K562 (cell line): ENCODE measurements around the gene BDP1. TPM values are rescaled to one million over a fixed set of nuclear protein-coding genes. Genes with fewer than 3 reads are reported as not detected.

Experiments used
- ATAC-seq: fragments of 200-7000 bp; cut with Tn5 transposase; 3 replicates; pipeline ENCODE4 v1.9.1; 2020; ENCODE audit warnings: moderate library complexity
- BruUV-seq: library from RNA; stranded (reverse); fragments of 400-500 nt; replicated peaks from 2 replicates; lab custom pipeline; 2021; lab: Mats Ljungman, UMichigan
- CTCF ChIA-PET: fragments of 300-600 bp; formaldehyde crosslinking; extraction: SDS; loops from one replicate; lab custom pipeline; 2021; ENCODE audit warnings: low intra/inter-chr PET ratio; lab: Yijun Ruan, JAX
- POLR2A ChIA-PET: fragments of 300-600, 350-650 bp; sonication (Branson Sonifier 250); formaldehyde crosslinking; extraction: SDS; loops from one replicate; lab custom pipeline; 2021; ENCODE audit warnings: antibody characterized with exemption, inconsistent platforms; lab: Yijun Ruan, JAX
- DNase-seq, 4 experiments: peaks; one replicate each; pipeline versions ENCODE4 v3.0.0 to v3.0.0-alpha.2; 2011 to 2018; ENCODE audit warnings: low spot score in 3 of 4, mixed read lengths in 3 of 4; ENCODE audit errors: extremely low read depth in 1 of 4
- FAIRE-seq: peaks from 2 replicates; lab custom pipeline; 2011; peaks lifted over from hg19 to GRCh38; lab: Jason Lieb, UNC
- H2AFZ ChIP-seq: 2 replicates; pipeline ENCODE4 v1.6.0; 2011; ENCODE audit warnings: low read depth, low read length, control low read depth, inconsistent platforms
- H3K27ac ChIP-seq: fragments of 200-600 bp; 3 replicates; pipeline ENCODE4 v1.8.0; 2011; ENCODE audit warnings: low read depth, mild to moderate bottlenecking, control low read depth, inconsistent platforms, low read length, moderate library complexity, mixed read lengths; ENCODE audit errors: extremely low read depth
- H3K27me3 ChIP-seq, 2 experiments: fragments of 300-600 bp in 1 of 2; 2 replicates in 1 of 2; 3 replicates in 1 of 2; pipeline versions ENCODE4 v1.6.0 to v1.8.0; 2011; ENCODE audit warnings: inconsistent platforms in 2 of 2, low read length in 2 of 2, mild to moderate bottlenecking in 1 of 2, mixed read lengths in 1 of 2, moderate library complexity in 1 of 2; ENCODE audit not compliant: control insufficient read depth in 2 of 2, insufficient read depth in 2 of 2
- H3K36me3 ChIP-seq: fragments of 300-600 bp; 3 replicates; pipeline ENCODE4 v1.8.0; 2011; ENCODE audit warnings: mild to moderate bottlenecking, low read length, inconsistent platforms; ENCODE audit not compliant: control insufficient read depth, insufficient read depth
- H3K4me1 ChIP-seq, 2 experiments: fragments of 200-600 bp in 1 of 2; replicated peaks in 1 of 2; 2 replicates in 1 of 2; 3 replicates in 1 of 2; pipeline versions ENCODE4 v1.5.1 to v1.8.0; 2011; ENCODE audit warnings: inconsistent platforms in 2 of 2, low read length in 2 of 2, mild to moderate bottlenecking in 1 of 2, mixed read lengths in 1 of 2, moderate library complexity in 1 of 2; ENCODE audit not compliant: control insufficient read depth in 2 of 2, insufficient read depth in 2 of 2
- H3K4me2 ChIP-seq: 2 replicates; pipeline ENCODE4 v1.6.1; 2011; ENCODE audit warnings: low read length, control low read depth, inconsistent platforms, mixed read lengths; ENCODE audit not compliant: insufficient read depth
- H3K4me3 ChIP-seq: fragments of 200-600 bp; sonication (generic), shearing (Covaris generic); 2 replicates; pipeline ENCODE4 v1.5.1; 2016; ENCODE audit warnings: control low read depth, inconsistent platforms
- H3K79me2 ChIP-seq: fragments of 200-600 bp; 3 replicates; pipeline ENCODE4 v1.8.0; 2011; ENCODE audit warnings: low read length, inconsistent platforms; ENCODE audit not compliant: control insufficient read depth, insufficient read depth
- H3K9ac ChIP-seq, 2 experiments: 2 replicates each; pipeline versions ENCODE4 v1.6.0 to v1.6.1; 2011; ENCODE audit warnings: low read depth in 2 of 2, low read length in 2 of 2, control low read depth in 1 of 2, inconsistent platforms in 1 of 2, mild to moderate bottlenecking in 1 of 2, mixed read lengths in 1 of 2; ENCODE audit not compliant: insufficient read depth in 1 of 2
- H3K9me1 ChIP-seq: one replicate; pipeline ENCODE4 v1.6.0; 2011; ENCODE audit warnings: inconsistent platforms, mild to moderate bottlenecking, low read length, moderate library complexity; ENCODE audit not compliant: control insufficient read depth, insufficient read depth
- H3K9me3 ChIP-seq: replicated peaks from 2 replicates; pipeline ENCODE4 v1.5.1; 2011; ENCODE audit warnings: low read depth, low read length, inconsistent platforms; ENCODE audit not compliant: control insufficient read depth, insufficient read depth
- H4K20me1 ChIP-seq: replicated peaks from 2 replicates; pipeline ENCODE4 v1.6.1; 2011; ENCODE audit warnings: low read length, inconsistent platforms, mixed read lengths; ENCODE audit not compliant: control insufficient read depth, insufficient read depth
- CBFA2T2 ChIP-seq: fragments of 450-650 bp; conservative IDR thresholded peaks from 2 replicates; pipeline ENCODE4 v1.6.1; 2017; ENCODE audit warnings: mild to moderate bottlenecking
- CREB1 ChIP-seq, 2 experiments: sonication (generic) in 1 of 2; formaldehyde crosslinking in 1 of 2; IDR thresholded peaks; 2 replicates each; pipeline versions ENCODE4 v1.6.1 to v1.8.0; 2012 to 2022; ENCODE audit warnings: inconsistent platforms in 1 of 2, mild to moderate bottlenecking in 1 of 2, missing genetic modification reagents in 1 of 2, moderate library complexity in 1 of 2
- CSDE1 ChIP-seq, 2 experiments: fragments of 450-650 bp; IDR thresholded peaks; 2 replicates each; pipeline ENCODE4 v1.6.1; 2016; ENCODE audit warnings: mild to moderate bottlenecking in 1 of 2
- FOSL1 ChIP-seq: fragments of 200-800 bp; sonication (Bioruptor generic); conservative IDR thresholded peaks from 2 replicates; pipeline ENCODE4 v1.6.1; 2016; ENCODE audit warnings: missing genetic modification characterization, missing compliant biosample characterization
- FOXP1 ChIP-seq: sonication (generic); formaldehyde crosslinking; IDR thresholded peaks from 2 replicates; pipeline ENCODE4 v1.8.0; 2022; ENCODE audit warnings: mild to moderate bottlenecking, missing genetic modification reagents
- GATAD2A ChIP-seq: fragments of 450-650 bp; IDR thresholded peaks from 2 replicates; pipeline ENCODE4 v1.6.1; 2017
- MLLT1 ChIP-seq, 2 experiments: fragments of 450-650 bp; IDR thresholded peaks; 2 replicates each; pipeline ENCODE4 v1.6.1; 2016
- NELFE ChIP-seq: IDR thresholded peaks from 2 replicates; pipeline ENCODE4 v1.6.1; 2011; ENCODE audit warnings: mild to moderate bottlenecking; ENCODE audit not compliant: insufficient read depth, insufficient read length
- NFIX ChIP-seq: fragments of 250-450 bp; sonication (Bioruptor Pico); IDR thresholded peaks from 2 replicates; pipeline ENCODE4 v1.4.0; 2020; ENCODE audit warnings: low read depth, mild to moderate bottlenecking, moderate library complexity
- PPARD ChIP-seq: fragments of 250-450 bp; sonication (Bioruptor Pico); IDR thresholded peaks from 2 replicates; pipeline ENCODE4 v1.8.0; 2022; ENCODE audit warnings: inconsistent platforms, mild to moderate bottlenecking, moderate library complexity
- TOE1 ChIP-seq, 2 experiments: fragments of 450-650 bp in 1 of 2; sonication (generic) in 1 of 2; formaldehyde crosslinking in 1 of 2; IDR thresholded peaks; 2 replicates each; pipeline versions ENCODE4 v1.7.1 to v1.8.0; 2016 to 2022; ENCODE audit warnings: borderline replicate concordance in 2 of 2, mild to moderate bottlenecking in 2 of 2, antibody characterized with exemption in 1 of 2, inconsistent platforms in 1 of 2, low read depth in 1 of 2, missing genetic modification reagents in 1 of 2, moderate library complexity in 1 of 2
- ZKSCAN1 ChIP-seq: fragments of 150-350 bp; IDR thresholded peaks from 2 replicates; pipeline ENCODE4 v1.6.1; 2016; ENCODE audit warnings: low read depth, low read length
- ZNF280A ChIP-seq: fragments of 450-650 bp; IDR thresholded peaks from 2 replicates; pipeline ENCODE4 v1.6.1; 2018; ENCODE audit warnings: mild to moderate bottlenecking, low read depth; ENCODE audit not compliant: partially characterized antibody
- ZNF280B ChIP-seq: fragments of 250-450 bp; sonication (Bioruptor Pico); IDR thresholded peaks from 2 replicates; pipeline ENCODE4 v1.5.1; 2021; ENCODE audit warnings: mild to moderate bottlenecking
- WGBS: fragments of 100-300 bp; shearing (Covaris generic); methylation state at CpG from one replicate; pipeline ENCODE4 v1.1.6; 2016; ENCODE audit warnings: low coverage, mixed read lengths; ENCODE audit not compliant: insufficient coverage; ENCODE audit errors: missing lambda C conversion rate; 5-methylcytosine and 5-hydroxymethylcytosine counted together
- in situ Hi-C: fragments of 300-500 bp; cut with MboI; formaldehyde crosslinking; loops from 4 replicates; pipeline ENCODE4 v1.15.0; 2018; ENCODE audit warnings: inconsistent platforms, mixed read lengths
- intact Hi-C: fragments of 100-400 bp; cut with micrococcal nuclease; formaldehyde crosslinking; loops from 2 replicates; pipeline ENCODE4 v1.14.2; 2022
- polyA plus RNA-seq, 8 experiments: library from polyadenylated mRNA; depleted of rRNA in 4 of 8; stranded (reverse) in 5 of 8; unstranded in 3 of 8; fragments of >200 nt; fragmentation: Nextera tagmentation in 2 of 8; fragmentation: Illumina TruSeq in 1 of 8; extraction: Ambion mirVana in 2 of 8; extraction: Trizol in 1 of 8; gene quantifications; 2 replicates each; pipeline versions ENCODE4 v1.2.1 to v1.2.3, GENCODE V29; 2011 to 2014; ENCODE audit warnings: inconsistent platforms in 1 of 8, missing spikeins in 1 of 8
- total RNA-seq, 7 experiments: library from RNA; depleted of rRNA in 6 of 7; stranded (reverse); fragments of >200 nt in 6 of 7; fragmentation: Illumina TruSeq in 2 of 7; extraction: Trizol in 2 of 7; gene quantifications; 2 replicates each; pipeline versions ENCODE4 v1.2.1 to v1.2.3, GENCODE V29; 2011 to 2021; ENCODE audit warnings: low replicate concordance in 1 of 7

The BDP1 gene
- total and polyA plus RNA-seq, 9 of the 15 experiments (the other 6 are each of a cell fraction or from before 2014, with no cell fraction given): 6.9 to 47.3 (median 23.9) TPM

GRCh38 chr5:71483355-71483754 is 27.9 kb downstream of the BDP1 start:
- no peak overlapping the region for H3K9ac ChIP-seq
- no peak overlapping the region for H3K4me2 ChIP-seq
- in situ Hi-C loops (loop anchor here (25.0 kb wide), 2 partner anchors 1571 to 1846 kb away; no protein-coding TSS in a partner anchor), intact Hi-C loops (no loop called here)
- no peak overlapping the region for H3K27ac ChIP-seq
- H3K4me3 ChIP-seq: no peak overlapping the region
- no peaks in the 10 kb centered on the region for H3K79me2 ChIP-seq
- H3K4me1 ChIP-seq: no peaks in the 10 kb centered on the region
- H3K36me3 ChIP-seq: peaks cover 78% of the 10 kb centered on the region
- FAIRE-seq (no peak), ATAC-seq (no peak), DNase-seq (no peak)
- WGBS: 100% methylated on average over 2 of the region's 2 CpGs
- no peaks in the 10 kb centered on the region for H3K9me3 ChIP-seq
- ChIA-PET CTCF (no interaction called here), POLR2A (no interaction called here)
- no peaks in the 10 kb centered on the region for H4K20me1 ChIP-seq
- TF ChIP-seq ZNF280B (CRISPR knock-in tag) (no peak), FOXP1 (CRISPR knock-in tag) (no peak), CREB1 (IDR thresholded peaks at IDR 0.05) (no peak), CREB1 (CRISPR knock-in tag; IDR thresholded peaks at IDR 0.05) (no peak), ZKSCAN1 (no peak), TOE1 (IDR thresholded peaks at IDR 0.05; ENCODE audit: borderline replicate concordance) (no peak), TOE1 (CRISPR knock-in tag; IDR thresholded peaks at IDR 0.05; ENCODE audit: borderline replicate concordance, low read depth) (no peak), FOSL1 (tag) (no peak), CBFA2T2 (no peak), GATAD2A (no peak), NELFE (no peak), NFIX (CRISPR knock-in tag) (no peak), CSDE1 (IDR thresholded peaks at IDR 0.05) (no peak), PPARD (no peak), MLLT1 (IDR thresholded peaks at IDR 0.05) (no peak), ZNF280A (no peak)
- no peaks in the 10 kb centered on the region for H3K27me3 ChIP-seq
- no peak overlapping the region for H2AFZ ChIP-seq
- no peaks in the 10 kb centered on the region for H3K9me1 ChIP-seq
- BruUV-seq: no TSS peak
